B cell (primary cell): ENCODE measurements around the gene RRAS. TPM values are rescaled to one million over a fixed set of nuclear protein-coding genes. Genes with fewer than 3 reads are reported as not detected.

Experiments
- ATAC-seq: fragments of 200-7000 bp; cut with Tn5 transposase; one replicate; pipeline ENCODE4 v1.10.0; 2021; ENCODE audit warnings: low read depth, mild to moderate bottlenecking, moderate number of reproducible peaks, moderate library complexity
- CTCF ChIA-PET: fragments of 350-600 bp; sonication (Branson Sonifier 250); formaldehyde crosslinking; loops from one replicate; lab custom pipeline; 2021; ENCODE audit warnings: antibody characterized with exemption, inconsistent platforms; lab: Charles Lee
- POLR2A ChIA-PET: fragments of 350-600 bp; sonication (Branson Sonifier 250); formaldehyde crosslinking; loops from one replicate; lab custom pipeline; 2021; ENCODE audit warnings: antibody characterized with exemption; lab: Charles Lee
- DNase-seq: peaks from one replicate; pipeline ENCODE4 v3.0.0; 2013
- H2AFZ ChIP-seq: 2 replicates; pipeline ENCODE4 v1.6.1; 2012; ENCODE audit warnings: mild to moderate bottlenecking, low read depth, low read length; ENCODE audit not compliant: insufficient read depth, poor library complexity, severe bottlenecking
- H3K27ac ChIP-seq, 2 donors: 1 replicate in 1 of 2; 2 replicates in 1 of 2; pipeline ENCODE4 v1.5.1; 2012 to 2013; ENCODE audit warnings: low read length in 2 of 2, mild to moderate bottlenecking in 2 of 2, moderate library complexity in 1 of 2
- H3K27me3 ChIP-seq, 4 experiments: fragments of 200-600 bp in 1 of 4; sonication (generic) in 1 of 4; replicated peaks in 1 of 4; 1 replicate in 2 of 4; 2 replicates in 2 of 4; pipeline versions ENCODE4 v1.6.1 to v1.7.0; 2013 to 2016; ENCODE audit warnings: low read length in 3 of 4, mild to moderate bottlenecking in 2 of 4, mixed read lengths in 1 of 4, moderate library complexity in 1 of 4; ENCODE audit not compliant: insufficient read depth in 4 of 4, control insufficient read depth in 3 of 4; ENCODE audit errors: control extremely low read depth in 1 of 4
- H3K36me3 ChIP-seq, 2 experiments: replicated peaks in 1 of 2; 1 replicate in 1 of 2; 2 replicates in 1 of 2; pipeline versions ENCODE4 v1.6.1 to v1.7.1; 2013; ENCODE audit warnings: low read length in 1 of 2; ENCODE audit not compliant: insufficient read depth in 2 of 2, control insufficient read depth in 1 of 2; ENCODE audit errors: control extremely low read depth in 1 of 2, extremely low read depth in 1 of 2
- H3K4me1 ChIP-seq, 2 donors: fragments of 200-600 bp in 1 of 2; sonication (generic) in 1 of 2; 1 replicate in 1 of 2; 2 replicates in 1 of 2; pipeline versions ENCODE4 v1.5.1 to v1.6.1; 2013 to 2017; ENCODE audit warnings: low read length in 2 of 2; ENCODE audit not compliant: control insufficient read depth in 2 of 2, insufficient read depth in 2 of 2
- H3K4me2 ChIP-seq: replicated peaks from 2 replicates; pipeline ENCODE3; 2012; ENCODE audit warnings: mild to moderate bottlenecking, low read depth, low read length; ENCODE audit not compliant: poor library complexity, severe bottlenecking
- H3K4me3 ChIP-seq, 5 experiments: fragments of 200-600 bp in 1 of 5; sonication (generic) in 1 of 5; 1 replicate in 3 of 5; 2 replicates in 2 of 5; pipeline versions ENCODE4 v1.5.1 to v1.7.0; 2011 to 2016; ENCODE audit warnings: low read length in 4 of 5, mild to moderate bottlenecking in 4 of 5, low read depth in 2 of 5, control low read depth in 1 of 5, moderate library complexity in 1 of 5; ENCODE audit not compliant: insufficient read depth in 1 of 5; ENCODE audit errors: control extremely low read depth in 1 of 5, extremely low read depth in 1 of 5
- H3K79me2 ChIP-seq: fragments of 200-600 bp; sonication (generic); one replicate; pipeline ENCODE4 v1.6.0; 2016; ENCODE audit warnings: low read length; ENCODE audit not compliant: control insufficient read depth, insufficient read depth
- H3K9ac ChIP-seq: fragments of 200-600 bp; sonication (generic); 2 replicates; pipeline ENCODE4 v1.6.1; 2017; ENCODE audit warnings: mild to moderate bottlenecking, low read length, moderate library complexity
- H3K9me3 ChIP-seq, 3 donors: one replicate each; pipeline versions ENCODE4 v1.6.1 to v1.7.1; 2013; ENCODE audit warnings: low read length in 2 of 3; ENCODE audit not compliant: control insufficient read depth in 2 of 3, insufficient read depth in 1 of 3; ENCODE audit errors: control extremely low read depth in 1 of 3
- H4K20me1 ChIP-seq: 2 replicates; pipeline ENCODE4 v1.6.0; 2012; ENCODE audit warnings: mild to moderate bottlenecking, low read length; ENCODE audit not compliant: insufficient read depth, control insufficient read depth, poor library complexity, severe bottlenecking
- H3K27ac Mint-ChIP-seq: one replicate; pipeline ENCODE4 v1.8.0; 2021; ENCODE audit warnings: mixed read lengths
- H3K27me3 Mint-ChIP-seq: one replicate; pipeline ENCODE4 v1.8.0; 2021; ENCODE audit warnings: mixed read lengths
- H3K4me1 Mint-ChIP-seq: one replicate; pipeline ENCODE4 v1.8.0; 2021; ENCODE audit warnings: mixed read lengths
- H3K4me3 Mint-ChIP-seq: one replicate; pipeline ENCODE4 v1.8.0; 2021; ENCODE audit warnings: mixed read lengths
- H3K9me3 Mint-ChIP-seq: one replicate; pipeline ENCODE4 v1.8.0; 2022; ENCODE audit warnings: mixed read lengths; ENCODE audit not compliant: insufficient read depth
- CTCF ChIP-seq: fragments of 200-600 bp; IDR thresholded peaks from one replicate; pipeline ENCODE4 v1.8.0; 2022; ENCODE audit warnings: antibody characterized with exemption, mild to moderate bottlenecking
- EZH2 ChIP-seq: IDR thresholded peaks from 2 replicates; pipeline ENCODE4 v1.6.1; 2012; ENCODE audit warnings: borderline replicate concordance, low read depth, mild to moderate bottlenecking, moderate library complexity, low read length; ENCODE audit not compliant: insufficient read depth, poor library complexity, severe bottlenecking
- WGBS: methylation state at CpG from one replicate; pipeline ENCODE4 v1.1.5; 2013; ENCODE audit warnings: missing lambda C conversion rate; ENCODE audit not compliant: insufficient coverage; 5-methylcytosine and 5-hydroxymethylcytosine counted together
- intact Hi-C: fragments of 100-400 bp; cut with micrococcal nuclease; formaldehyde crosslinking; loops from one replicate; pipeline ENCODE4 v1.10.0; 2022
- polyA plus RNA-seq: library from polyadenylated mRNA; depleted of rRNA; stranded (reverse); fragments of >200 nt; gene quantifications from 2 replicates; pipeline ENCODE4 v1.2.3, GENCODE V29; 2012
- total RNA-seq, 2 donors: library from RNA; stranded (reverse); fragments of 120-200 nt in 1 of 2; gene quantifications; 1 replicate in 1 of 2; 2 replicates in 1 of 2; pipeline versions ENCODE4 v1.2.3 to v1.2.4, GENCODE V29; 2013 to 2022

Gene RRAS
- total and polyA plus RNA-seq, 2 donors (not counting 1 experiment from before 2014, with no cell fraction given), result 5.6 to 21.0 TPM

GRCh38 chr19:49663224-49663623 lies 23.3 kb upstream of the RRAS start:
- peak overlapping the region; percentile 39 for H3K4me3 Mint-ChIP-seq
- no peak for ATAC-seq
- WGBS, result 92% methylated on average over 8 of the region's 12 CpGs

More at GRCh38 chr19:49663224-49663623, 23.3 kb upstream of the RRAS start:
- Mint-ChIP-seq H3K4me1 (peaks cover 37% of the 10 kb centered on the region), H3K27me3 (no peaks in the 10 kb centered on the region), H3K27ac (peak overlapping the region; percentile 46), H3K9me3 (no peaks in the 10 kb centered on the region)
- H3K79me2 ChIP-seq, result peaks cover 45% of the 10 kb centered on the region
- CTCF ChIA-PET, result interaction anchor here (1.0 to 2.3 kb wide), 6 partner anchors 10 to 103 kb away, joined by 3 to 8 read pairs (median 6); partner anchors contain the start of gene SCAF1
- TF ChIP-seq CTCF, result no peak
- TF ChIP-seq EZH2, result no peak
- peak overlapping the region; percentile 59 to 73 for H3K27ac ChIP-seq
- peaks cover 67% of the 10 kb centered on the region for H4K20me1 ChIP-seq
- H3K4me2 ChIP-seq, result peak overlapping the region; percentile 98
- H3K9me3 ChIP-seq, result no peaks in the 10 kb centered on the region
- POLR2A ChIA-PET, result interaction anchor here (0.7 to 2.6 kb wide), 3 partner anchors 21 to 156 kb away, joined by 5 to 19 read pairs (median 12); partner anchors contain the start of genes RRAS and SCAF1
- H3K4me1 ChIP-seq, result peaks cover 16 to 30% of the 10 kb centered on the region in 2 donors
- intact Hi-C loops, result no loop called here
- H3K27me3 ChIP-seq, result no peaks in the 10 kb centered on the region
- no peak overlapping the region for H3K4me3 ChIP-seq
- no peak overlapping the region for H3K9ac ChIP-seq
- no peak for DNase-seq
- H2AFZ ChIP-seq, result no peak overlapping the region
- peaks cover 3 to 44% of the 10 kb centered on the region in 2 experiments for H3K36me3 ChIP-seq
